ELF-1 (cell line): ENCODE measurements around the gene ARMS2.
A peak's percentile ranks its signal among the peaks of the same experiment; 100 is the strongest.

ENCODE experiments used
- DNase-seq: peaks from one replicate; pipeline ENCODE4 v3.0.0-alpha.2; 2016; ENCODE audit warnings: low read depth, low spot score

The ARMS2 gene

DNA sequence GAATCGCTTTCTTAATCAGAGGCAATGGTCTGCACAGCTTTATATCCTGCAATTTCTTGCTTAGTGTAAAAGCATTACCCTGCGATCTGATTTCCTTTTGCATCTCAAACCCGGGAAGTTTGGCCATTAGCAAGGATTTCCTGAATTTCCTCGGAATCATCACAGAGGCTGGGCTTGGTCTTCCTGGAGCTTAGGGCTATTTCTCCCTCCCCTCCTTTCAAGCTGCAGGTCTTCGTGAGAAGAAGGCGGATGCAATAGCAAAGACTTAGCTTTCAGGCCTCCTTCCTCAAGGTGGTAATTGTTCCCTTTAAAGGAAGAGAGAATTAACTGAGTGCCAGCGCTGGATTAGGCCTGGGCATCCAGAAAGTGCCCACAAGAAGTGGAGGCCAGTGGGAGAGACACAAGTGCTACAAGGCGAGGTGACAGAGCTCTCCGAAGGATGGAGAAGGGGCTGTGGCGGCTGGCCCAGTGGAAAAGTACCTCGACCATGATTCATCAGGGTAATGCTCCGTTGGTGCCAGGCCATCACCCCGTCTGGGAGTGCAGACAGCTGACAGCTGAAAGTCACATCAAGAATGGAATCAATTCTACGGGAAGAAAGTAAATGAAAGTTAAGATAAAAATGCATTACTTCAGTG is 4.0 kb upstream of the ARMS2 start:
- DNase-seq, result no peak

DNA sequence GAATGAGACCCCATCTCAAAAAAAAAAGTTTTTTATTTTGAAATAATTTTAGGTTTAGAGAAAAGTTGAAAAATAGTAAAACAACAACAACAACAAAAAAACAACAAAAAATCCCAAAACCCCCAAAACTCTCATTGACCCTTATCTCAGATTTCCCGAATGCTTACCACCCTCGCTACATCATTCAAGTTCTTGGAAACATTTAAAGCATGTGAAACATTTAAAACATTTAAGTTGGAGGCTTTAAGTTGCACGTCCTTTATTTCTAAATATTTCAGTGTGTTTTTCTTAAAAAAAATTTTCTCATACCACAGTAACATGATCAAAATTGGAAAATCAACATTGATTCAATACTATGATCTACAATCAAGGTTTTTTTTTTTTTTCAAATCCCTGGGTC is 382 bp upstream of the ARMS2 start:
- DNase-seq, result no peak

DNA sequence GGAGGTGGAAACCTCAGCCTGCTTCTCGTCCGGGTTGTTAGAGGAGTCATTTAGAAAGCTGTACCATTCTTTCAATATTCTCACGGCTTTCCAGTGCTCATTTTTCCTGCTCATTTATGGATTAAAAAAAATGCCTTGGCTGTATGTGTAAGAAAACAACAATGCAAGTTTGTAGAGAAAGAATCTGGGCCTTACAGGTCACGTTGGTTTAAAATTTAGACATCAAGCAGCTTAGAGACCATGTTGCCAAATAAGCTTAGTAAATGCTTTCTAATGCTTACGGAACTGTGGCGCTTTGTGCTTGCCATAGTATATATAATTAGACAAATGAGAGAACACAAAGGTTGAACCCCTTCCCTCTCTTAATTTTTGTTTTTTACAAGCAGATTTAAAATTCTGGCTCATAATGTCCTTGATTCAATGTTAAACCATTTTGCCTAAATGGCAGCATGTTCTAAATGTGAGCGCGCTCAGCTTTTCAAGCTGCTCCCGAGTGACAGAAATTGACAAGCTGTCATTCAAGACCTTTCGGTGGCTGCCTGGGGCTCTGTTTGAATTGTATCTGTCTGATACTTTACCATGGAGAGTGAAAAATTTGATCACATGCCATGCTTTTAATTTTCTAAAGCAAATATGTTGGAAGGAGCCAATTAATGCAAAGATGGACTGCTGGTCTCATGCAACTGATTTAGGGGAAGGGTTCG is 1.1 kb downstream of the ARMS2 start:
- no peak for DNase-seq

DNA sequence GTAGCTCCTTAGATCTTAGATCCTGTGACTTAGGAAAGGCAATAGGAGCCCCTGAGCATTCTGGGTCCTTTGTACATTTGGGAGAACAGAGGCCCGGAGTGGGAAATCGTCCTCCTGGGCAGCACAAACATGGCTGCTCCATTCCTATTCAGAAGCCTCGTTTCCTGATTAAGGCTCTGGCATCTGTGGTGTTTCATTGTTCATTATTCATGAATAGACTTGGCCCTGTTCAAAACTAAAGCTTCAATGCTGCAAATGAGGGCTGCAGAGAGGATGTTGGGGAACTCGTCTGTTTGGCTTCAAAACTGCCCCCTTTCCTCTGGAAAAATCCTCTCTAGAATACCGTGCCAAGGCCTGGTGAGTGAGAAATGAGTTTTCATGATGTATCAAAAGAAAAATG is 3.5 kb downstream of the ARMS2 start:
- no peak for DNase-seq

DNA sequence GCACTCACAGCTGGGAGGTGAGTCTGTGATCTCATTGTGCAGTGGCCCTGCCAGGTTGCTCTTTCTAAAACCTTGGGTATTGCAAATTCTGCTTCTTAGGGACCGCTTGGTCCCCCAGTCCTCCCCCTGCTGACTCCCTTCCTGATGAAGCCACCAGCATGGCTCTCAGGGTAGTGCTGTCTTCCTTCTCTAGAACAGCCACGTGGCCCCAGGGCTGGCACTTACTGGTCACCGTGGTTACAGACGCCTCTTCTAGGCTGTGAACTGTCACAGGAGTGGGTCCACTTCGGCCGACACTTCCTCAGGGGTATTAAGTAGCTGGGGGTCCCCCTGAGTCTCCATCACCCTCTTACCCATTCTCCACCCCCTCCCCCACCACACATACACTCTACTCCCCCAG is 4.2 kb downstream of the ARMS2 start:
- no peak for DNase-seq

DNA sequence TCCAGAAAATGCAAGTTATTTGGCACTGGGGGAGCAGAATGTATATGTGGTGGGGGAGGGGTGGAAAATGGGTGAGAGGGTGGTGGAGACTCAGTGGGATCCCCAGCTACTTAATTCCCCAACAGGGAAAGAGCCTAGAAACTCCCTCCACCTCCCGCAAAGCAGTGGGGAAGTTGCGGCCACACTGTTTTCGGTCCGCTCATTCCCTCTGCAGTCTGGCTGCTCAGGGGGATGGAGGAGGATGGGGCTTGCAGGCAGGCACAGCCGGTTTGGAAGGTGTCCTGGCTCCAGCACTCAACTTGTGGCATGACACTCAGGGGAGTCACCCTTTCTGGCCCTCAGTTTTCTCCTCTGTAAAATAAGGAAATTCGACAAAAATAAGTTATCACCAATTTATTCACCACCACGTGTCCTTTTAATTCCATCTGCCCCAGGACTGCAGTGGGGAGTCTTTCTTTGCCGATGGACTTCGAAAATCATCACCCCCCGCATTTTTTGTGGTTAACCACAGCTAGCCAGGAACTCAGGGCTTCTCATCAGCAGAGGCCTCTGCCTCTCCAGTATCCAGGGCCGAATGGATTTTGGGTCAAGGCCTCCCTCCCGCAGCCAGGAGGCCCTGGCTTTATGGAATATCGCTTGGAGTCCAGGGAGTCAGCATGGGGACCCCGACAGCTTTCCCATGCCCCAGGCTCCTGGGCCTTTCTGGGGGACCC is 5.3 kb downstream of the ARMS2 start:
- DNase-seq, result peak; percentile 23

DNA sequence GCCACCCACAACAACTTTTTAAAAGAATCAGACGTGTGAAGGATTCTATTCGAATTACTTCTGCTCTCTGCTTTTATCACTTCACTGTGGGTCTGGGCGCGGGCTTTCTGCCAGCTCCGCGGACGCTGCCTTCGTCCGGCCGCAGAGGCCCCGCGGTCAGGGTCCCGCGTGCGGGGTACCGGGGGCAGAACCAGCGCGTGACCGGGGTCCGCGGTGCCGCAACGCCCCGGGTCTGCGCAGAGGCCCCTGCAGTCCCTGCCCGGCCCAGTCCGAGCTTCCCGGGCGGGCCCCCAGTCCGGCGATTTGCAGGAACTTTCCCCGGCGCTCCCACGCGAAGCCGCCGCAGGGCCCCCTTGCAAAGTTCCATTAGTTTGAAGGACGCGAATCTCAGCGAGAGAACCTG is 6.4 kb downstream of the ARMS2 start:
- DNase-seq, result no peak

DNA sequence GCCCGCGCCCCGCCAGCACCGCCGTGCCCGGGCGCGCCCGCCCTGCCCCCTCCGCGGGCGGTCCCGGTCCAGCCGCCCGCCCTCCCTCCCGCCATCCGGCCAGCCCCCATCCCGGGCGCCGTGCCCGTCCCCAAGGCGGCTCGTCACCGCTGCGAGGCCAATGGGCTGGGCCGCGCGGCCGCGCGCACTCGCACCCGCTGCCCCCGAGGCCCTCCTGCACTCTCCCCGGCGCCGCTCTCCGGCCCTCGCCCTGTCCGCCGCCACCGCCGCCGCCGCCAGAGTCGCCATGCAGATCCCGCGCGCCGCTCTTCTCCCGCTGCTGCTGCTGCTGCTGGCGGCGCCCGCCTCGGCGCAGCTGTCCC is 6.9 kb downstream of the ARMS2 start, which contains the start of gene HTRA1:
HTRA1 (plus strand) TSS at position 187 of the 362 bp plus-strand sequence; CDS start at position 287, 100 bp downstream.
- DNase-seq, result peak; percentile 47

DNA sequence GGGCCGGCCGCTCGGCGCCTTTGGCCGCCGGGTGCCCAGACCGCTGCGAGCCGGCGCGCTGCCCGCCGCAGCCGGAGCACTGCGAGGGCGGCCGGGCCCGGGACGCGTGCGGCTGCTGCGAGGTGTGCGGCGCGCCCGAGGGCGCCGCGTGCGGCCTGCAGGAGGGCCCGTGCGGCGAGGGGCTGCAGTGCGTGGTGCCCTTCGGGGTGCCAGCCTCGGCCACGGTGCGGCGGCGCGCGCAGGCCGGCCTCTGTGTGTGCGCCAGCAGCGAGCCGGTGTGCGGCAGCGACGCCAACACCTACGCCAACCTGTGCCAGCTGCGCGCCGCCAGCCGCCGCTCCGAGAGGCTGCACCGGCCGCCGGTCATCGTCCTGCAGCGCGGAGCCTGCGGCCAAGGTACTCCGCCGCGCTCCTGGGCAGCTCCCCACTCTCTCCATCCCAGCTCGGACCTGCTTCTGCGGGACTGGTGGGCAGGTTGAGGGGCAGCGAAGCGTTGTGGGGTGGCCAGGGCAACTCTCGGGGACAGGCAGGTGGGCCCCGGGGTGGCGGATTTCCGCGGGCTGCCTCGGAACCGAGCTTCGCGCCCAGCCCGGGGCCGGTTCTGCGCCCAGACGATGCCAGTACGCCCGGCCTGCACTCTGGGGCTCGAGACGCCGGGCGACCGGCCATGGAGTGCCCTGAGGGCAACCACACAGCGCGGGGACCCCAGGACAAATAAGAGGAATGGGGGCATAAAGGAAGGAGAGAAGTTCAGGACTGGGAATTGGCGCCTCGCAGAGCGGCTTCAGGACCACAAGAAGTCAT is 7.5 kb downstream of the ARMS2 start:
- peak; percentile 24 for DNase-seq

DNA sequence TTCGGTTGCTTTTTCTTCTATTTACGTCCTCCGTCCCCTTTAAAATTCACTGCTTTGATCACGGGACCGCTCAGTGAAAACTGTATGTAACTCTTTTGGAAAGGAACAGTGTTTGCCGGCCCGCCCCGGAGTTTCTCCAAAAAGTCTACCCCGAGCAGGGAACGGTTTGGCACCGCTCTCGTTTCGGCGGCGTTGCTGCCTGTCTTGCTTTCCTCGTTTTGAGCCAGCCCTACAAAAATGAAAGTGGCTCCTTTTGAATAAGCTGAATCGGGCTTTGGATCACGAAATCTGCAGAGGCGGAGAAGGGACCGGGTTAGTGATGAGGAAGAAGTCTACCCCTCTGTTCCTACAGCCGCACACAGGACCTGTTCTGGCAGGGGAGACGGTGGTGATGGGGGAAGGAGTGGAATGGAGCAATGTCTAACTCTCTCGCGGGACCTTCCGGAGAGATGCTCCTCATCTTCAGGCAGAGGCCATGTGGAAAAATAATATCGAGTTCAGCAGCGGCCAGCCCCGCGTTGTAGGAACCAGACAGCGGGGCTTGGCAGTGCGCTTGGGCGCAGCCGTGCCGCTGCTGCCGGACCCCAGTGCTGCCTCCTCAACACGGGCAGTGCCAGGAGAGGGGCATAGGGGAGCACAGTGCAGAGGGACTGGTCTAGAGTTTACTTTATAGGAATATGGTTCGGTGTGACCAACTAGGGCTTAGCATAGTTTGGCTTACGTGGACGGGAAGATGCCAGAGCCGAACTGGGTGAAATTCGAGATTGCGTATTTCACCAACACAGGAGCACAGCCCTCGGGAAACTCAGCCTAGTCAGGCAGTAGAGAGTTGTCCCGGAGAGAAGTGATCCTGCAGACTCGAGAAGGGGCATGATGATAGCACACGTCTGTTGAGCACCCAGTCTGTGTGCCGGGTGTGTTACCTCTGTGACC is 8.3 kb downstream of the ARMS2 start:
- no peak for DNase-seq

DNA sequence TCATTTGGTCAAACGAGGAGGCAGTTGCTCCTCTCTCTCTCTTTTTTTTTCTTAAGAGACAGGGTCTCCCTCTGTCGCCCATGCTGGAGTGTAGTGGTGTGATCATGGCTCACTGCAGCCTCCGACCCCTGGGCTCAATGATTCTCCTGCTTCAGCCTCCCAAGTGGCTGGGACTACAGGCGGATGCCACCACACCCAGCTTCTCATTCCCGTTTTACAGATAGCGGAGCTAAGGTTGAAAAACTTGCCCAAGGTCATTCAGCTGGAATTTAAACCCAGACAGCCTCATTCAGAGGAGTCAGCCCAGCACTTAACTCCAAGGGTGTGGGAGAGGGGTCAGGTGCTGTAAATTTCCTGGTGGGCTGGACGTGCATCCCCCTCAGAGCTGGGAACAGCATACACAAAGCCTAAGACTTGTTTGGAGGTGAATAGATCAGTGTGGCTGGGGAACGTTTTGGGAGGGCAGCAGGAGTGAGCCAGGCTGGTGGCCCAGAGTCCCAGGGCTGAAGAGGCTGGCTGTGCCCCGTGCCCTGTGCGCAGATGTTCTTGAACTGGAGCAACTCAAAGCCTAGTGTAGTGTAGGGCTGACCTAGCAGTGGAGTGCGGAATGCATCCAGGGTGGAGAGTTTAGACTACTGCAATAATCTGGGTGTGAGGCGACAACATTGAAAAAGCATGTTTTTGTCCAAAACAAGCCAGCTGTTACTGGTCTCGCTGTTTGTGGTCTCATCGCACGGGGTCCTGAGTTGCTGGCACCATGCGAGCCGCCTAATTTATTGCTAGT is 9.2 kb downstream of the ARMS2 start:
- DNase-seq, result no peak

DNA sequence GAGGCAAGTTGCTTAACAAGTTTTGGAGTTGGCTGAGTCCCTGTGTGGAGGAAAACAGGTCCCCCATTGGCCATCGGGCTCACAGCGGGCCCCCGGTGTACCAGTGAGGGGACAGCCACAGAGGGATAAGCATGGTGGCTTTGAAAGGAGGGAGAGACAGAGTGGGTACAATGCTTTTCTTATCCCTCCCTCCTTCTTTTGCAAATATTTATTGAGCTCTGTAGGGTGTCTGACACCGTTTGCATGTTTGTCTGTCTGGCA is 9.7 kb downstream of the ARMS2 start:
- no peak for DNase-seq

DNA sequence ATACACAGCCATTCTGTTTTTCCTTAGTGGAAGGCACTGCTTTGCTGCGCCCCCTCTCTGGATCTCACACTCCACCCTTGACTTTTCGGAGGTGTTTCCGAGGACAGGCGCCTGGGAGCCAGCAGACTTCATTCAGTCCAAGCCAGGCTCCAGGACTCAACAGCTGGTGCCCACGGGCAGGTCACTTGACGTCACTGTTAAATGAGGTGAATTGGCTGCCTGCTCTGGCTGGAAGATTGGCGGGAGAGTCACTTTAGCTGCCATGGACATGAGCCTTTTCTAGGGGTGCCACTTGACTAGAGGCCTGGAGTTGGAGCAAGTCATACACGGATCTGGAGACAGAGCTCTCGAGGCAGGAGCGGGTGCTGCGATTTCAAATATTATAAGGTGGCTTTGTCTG is 10.1 kb downstream of the ARMS2 start:
- no peak for DNase-seq

DNA sequence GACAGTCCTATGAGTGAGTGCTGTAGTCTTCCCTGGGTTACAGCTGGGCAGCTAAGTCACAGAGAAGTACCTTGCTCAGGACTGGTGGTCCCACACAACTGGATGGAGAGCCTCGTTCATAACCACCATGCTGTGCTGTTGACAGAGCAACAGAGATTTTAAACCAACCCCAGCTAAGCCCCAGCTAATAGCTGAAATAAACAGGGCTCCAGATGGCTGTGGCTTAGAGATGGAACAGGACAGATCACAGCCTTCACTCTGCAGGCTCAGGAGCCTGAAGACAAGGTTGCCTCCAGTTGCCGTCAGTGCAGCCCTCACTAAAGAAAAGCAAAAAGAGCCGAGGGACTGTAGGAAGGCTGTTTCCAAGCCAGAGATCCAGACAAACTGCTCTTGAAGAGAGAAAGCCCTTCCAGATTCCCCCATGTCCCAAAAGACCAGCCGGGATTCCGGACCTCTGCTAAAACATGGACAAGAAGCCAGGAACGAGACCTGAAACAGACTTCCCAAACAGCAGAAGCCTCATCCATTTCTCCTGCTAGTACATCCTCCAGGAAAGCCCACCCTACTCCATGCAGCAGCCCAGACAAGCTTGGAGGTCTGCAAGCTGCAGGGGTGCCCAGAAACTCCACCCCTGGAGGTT is 11.1 kb downstream of the ARMS2 start:
- DNase-seq, result no peak

DNA sequence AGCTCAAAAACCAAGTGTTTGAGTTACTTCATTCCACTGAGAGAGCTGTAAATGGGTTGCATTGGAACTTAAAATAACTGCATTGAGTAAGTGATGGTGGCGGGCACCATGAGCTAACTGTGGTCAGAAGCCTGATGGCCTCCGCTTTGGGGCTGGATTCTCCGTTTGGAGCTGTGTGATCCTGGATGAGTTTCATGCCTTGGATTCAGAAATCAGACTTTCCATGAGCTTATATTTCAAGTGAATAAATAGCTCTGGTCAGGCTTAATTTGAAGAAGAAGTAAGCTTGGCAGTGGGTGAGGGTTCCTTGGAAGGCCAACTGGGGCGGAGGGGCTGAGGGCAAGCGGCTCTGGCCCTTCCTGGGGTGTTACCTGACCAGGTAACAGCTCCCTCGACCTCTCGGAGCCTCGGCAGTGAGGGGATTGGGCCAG is 12.5 kb downstream of the ARMS2 start:
- DNase-seq, result no peak

DNA sequence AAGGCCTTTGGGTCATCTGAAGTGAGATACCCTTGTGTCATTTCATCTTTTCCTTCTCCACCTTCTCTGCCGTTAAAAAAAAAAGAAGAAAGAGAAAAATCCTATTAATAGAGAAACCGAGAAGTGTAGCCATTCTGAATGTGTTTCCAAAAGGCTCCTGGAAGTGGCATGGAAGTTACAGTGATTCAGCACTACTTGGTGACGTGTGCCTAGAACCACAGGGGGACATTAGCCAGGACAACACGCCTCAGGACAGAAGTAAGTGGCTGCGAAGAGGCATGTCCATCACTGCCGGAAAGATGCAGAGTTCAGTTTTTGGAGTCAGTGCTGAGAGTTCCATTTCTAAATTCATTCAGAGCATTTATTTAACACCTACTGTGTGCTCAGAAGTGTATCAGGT is 13.2 kb downstream of the ARMS2 start:
- DNase-seq, result no peak

DNA sequence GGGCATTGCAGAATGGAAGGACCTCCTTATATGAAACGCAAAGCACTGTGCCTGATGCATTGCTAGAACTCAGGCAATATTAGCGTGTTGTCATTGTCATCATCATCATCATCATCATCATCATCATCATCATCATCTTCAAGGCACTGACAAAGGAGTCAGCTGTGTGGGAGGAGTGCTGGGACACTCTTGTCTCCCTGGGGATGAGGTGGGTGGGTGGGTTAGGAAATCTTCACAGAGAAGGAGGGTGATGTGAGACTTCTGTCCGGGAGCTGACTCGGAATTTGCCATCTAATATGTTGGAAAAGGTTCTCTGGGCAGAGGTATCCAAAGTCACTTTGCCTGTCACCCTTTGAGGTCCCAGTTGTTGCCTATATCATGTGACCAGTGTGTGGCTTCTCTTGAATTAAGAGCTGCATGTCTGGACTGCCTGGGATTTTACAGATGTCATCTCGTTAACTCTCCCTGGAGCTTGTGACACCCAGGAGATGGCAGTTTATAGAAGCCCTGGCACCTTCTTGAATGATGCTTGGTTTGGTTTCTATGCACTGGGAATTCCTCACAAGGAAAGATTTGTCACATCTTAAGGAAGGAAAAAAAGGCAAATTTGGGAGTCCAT is 14.0 kb downstream of the ARMS2 start:
- DNase-seq, result no peak

DNA sequence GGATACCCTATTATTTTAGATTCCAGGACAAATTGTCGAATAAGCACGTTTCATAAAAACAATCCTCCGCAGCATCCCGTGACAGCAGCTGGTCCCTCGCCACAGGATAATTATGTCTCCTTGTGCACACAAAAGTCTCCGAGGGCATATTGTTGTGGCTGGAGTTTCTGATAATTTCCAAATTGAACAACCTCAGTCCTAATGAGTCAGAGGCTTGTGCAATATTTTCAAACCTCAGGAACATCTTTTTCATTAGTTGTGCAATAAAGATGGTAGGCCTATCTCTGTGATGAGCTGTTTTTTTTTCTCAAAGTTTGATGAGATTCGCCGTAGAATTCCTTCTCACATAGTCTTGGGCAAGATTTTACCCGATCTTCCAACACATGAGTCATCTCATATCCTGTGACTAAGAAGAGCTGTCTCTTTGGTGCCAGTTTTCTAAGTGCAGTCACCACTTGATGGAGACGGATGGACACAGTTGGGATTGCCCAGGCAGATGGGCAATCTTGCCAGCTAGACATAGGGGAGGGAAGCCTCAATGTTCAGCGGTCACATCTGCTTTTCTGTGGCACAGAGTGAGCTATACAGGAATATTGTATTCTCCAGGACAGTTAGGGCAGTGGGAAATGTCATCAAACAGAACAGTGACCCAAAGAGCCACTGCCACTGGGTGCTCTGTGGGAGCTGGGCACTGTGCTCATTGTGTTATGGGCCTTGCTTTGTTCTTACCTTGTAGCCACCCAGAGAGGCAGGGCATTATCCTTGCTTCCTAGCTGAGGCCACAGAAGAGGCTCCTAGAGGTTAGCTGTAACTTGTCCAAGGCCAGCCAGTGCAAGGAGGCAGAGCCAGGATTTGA is 14.7 kb downstream of the ARMS2 start:
- no peak for DNase-seq

DNA sequence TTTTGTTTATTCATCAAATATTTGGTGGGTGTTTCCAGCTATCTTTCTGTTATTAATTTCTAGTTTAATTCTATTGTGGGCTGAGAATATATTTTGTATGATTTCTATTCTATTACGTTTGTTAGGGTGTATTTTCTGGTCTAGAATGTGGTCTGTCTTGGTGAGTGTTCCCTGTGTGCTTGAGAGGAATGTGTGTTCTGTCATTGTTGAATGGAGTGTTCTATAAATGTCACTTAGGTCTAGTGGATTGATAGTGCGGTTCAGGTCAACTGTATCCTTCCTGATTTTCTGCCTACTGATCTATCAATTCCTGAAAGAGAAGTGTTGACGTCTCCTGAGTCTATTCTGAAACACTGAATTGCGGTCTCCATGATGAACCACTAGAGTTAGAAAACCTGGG is 15.4 kb downstream of the ARMS2 start:
- DNase-seq, result no peak
